HG03135 (cell line): Measurements from ENCODE around the gene LRRC55.
"Not testable (repeated sequence)": the region's sequence is repeated elsewhere in the genome, so short reads cannot be mapped to it uniquely, and the experiment has no call there.

Source experiments
- ATAC-seq: cut with Tn5 transposase; IDR thresholded peaks from one replicate; pipeline ENCODE4 v1.9.1; 2021; ENCODE audit warnings: mild to moderate bottlenecking, moderate library complexity; ENCODE audit not compliant: unreplicated experiment

LRRC55 gene

GRCh38 chr11:57160665-57161064, 21.1 kb upstream of the LRRC55 start:
- no peak for ATAC-seq

- no peak for ATAC-seq
Measured at GRCh38 chr11:57161351-57161750, 20.4 kb upstream of the LRRC55 start.

- ATAC-seq, result no peak
Measured at GRCh38 chr11:57162179-57162898, 19.4 kb upstream of the LRRC55 start.

GRCh38 chr11:57163160-57163868, 18.4 kb upstream of the LRRC55 start:
- no peak for ATAC-seq

- ATAC-seq, result no peak
Measured at GRCh38 chr11:57164317-57164716, 17.4 kb upstream of the LRRC55 start.

GRCh38 chr11:57167125-57167846, 14.5 kb upstream of the LRRC55 start:
- ATAC-seq, result no peak

- ATAC-seq, result not testable (repeated sequence)
Measured at GRCh38 chr11:57169732-57170313, 11.9 kb upstream of the LRRC55 start.

GRCh38 chr11:57172031-57172430, 9.7 kb upstream of the LRRC55 start:
- no peak for ATAC-seq

- ATAC-seq, result no peak
Measured at GRCh38 chr11:57174656-57175055, 7.1 kb upstream of the LRRC55 start.

GRCh38 chr11:57175478-57175877, 6.3 kb upstream of the LRRC55 start:
- ATAC-seq, result no peak

- ATAC-seq, result no peak
Measured at GRCh38 chr11:57178334-57178733, 3.4 kb upstream of the LRRC55 start.

GRCh38 chr11:57179681-57180080, 2.1 kb upstream of the LRRC55 start:
- ATAC-seq, result no peak

- no peak for ATAC-seq
Measured at GRCh38 chr11:57180081-57180561, 1.6 kb upstream of the LRRC55 start.

GRCh38 chr11:57180964-57181363, 789 bp upstream of the LRRC55 start:
- no peak for ATAC-seq

GRCh38 chr11:57182896-57183295, 1.1 kb downstream of the LRRC55 start:
- ATAC-seq, result no peak

GRCh38 chr11:57190548-57190947, 8.8 kb downstream of the LRRC55 start:
- no peak for ATAC-seq

GRCh38 chr11:57191311-57192219, 9.8 kb downstream of the LRRC55 start:
- ATAC-seq, result no peak

GRCh38 chr11:57192316-57192715, 10.6 kb downstream of the LRRC55 start:
- no peak for ATAC-seq

- no peak for ATAC-seq
Measured at GRCh38 chr11:57196596-57196995, 14.8 kb downstream of the LRRC55 start.

- no peak for ATAC-seq
Measured at GRCh38 chr11:57197762-57198161, 16.0 kb downstream of the LRRC55 start.
